Measurements from ENCODE around the gene DNASE1L3. TPM values are rescaled to one million over a fixed set of nuclear protein-coding genes. Genes with fewer than 3 reads are reported as not detected.

Gene DNASE1L3
- total and polyA plus RNA-seq, 2 experiments from 2014 or later: 0.97 to 0.99 TPM

DNA sequence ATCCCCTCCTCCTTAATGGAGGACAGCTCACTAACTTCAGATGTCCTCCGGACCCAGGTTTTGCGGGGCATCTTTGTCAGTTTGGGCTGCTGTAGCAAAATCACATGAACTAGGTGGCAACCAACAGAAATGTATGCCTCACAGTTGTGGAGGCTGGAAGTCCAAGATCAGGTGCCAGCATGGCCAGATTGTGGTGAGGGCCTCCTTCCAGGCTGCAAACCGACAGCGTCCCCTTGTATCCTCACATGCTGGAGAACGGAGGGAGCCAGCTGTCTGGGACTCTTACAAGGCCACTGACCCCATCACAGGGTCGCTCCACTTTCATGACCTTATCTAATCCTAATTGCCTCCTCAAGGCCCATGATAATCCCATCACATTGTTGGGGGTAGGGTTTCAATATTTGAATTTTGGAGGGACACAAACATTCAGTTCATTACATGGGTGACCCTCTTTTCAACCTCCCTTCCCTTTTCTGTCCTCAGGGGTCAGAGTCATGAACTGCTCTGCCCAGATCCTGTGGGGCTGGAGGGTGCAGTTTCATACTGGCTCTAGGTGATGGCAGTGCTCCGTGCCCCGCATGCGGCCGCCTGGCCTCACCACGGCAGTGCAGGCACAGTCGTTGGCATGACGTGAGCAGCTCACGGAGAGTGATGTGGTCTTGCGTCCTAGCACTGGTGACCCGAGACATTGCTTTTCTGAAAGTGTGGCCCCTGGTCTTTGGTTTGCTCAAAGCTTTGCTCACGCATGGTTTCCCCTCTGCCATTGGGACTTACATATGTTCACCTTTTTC lies 58.4 kb downstream of the DNASE1L3 start:
- no peaks in the 10 kb centered on the region for H3K9me2 ChIP-seq (replicated peaks; ENCODE audit: insufficient read depth)
- H3K9me3 ChIP-seq (ENCODE audit: low read depth): no peaks in the 10 kb centered on the region
- H3K4me3 ChIP-seq: no peak overlapping the region
- peaks cover 4% of the 10 kb centered on the region for H3K36me3 ChIP-seq (replicated peaks; ENCODE audit: insufficient read depth, low read depth)
- TF ChIP-seq EZH2 (IDR thresholded peaks at IDR 0.05; ENCODE audit: borderline replicate concordance): no peak
- no peak for TF ChIP-seq CTCF (IDR thresholded peaks at IDR 0.05; ENCODE audit: poor library complexity)
- no peak for TF ChIP-seq EZH2phosphoT487 (IDR thresholded peaks at IDR 0.05; ENCODE audit: low read depth, severe bottlenecking, unreplicated experiment)
- H3K27ac ChIP-seq: no peak overlapping the region
- 88% methylated on average over 17 of the region's 17 CpGs for WGBS (ENCODE audit: low lambda C conversion rate, missing lambda C conversion rate)
- no peaks in the 10 kb centered on the region for H4K20me1 ChIP-seq (ENCODE audit: insufficient read depth, poor library complexity, severe bottlenecking)
- peaks cover 8% of the 10 kb centered on the region for H3K4me1 ChIP-seq (ENCODE audit: insufficient read depth)
- DNase-seq (ENCODE audit: low spot score): no peak
- no peak overlapping the region for H3K4me2 ChIP-seq
- H3K79me2 ChIP-seq: no peaks in the 10 kb centered on the region
- H3K27me3 ChIP-seq: no peaks in the 10 kb centered on the region
- no peak overlapping the region for H2AFZ ChIP-seq

DNA sequence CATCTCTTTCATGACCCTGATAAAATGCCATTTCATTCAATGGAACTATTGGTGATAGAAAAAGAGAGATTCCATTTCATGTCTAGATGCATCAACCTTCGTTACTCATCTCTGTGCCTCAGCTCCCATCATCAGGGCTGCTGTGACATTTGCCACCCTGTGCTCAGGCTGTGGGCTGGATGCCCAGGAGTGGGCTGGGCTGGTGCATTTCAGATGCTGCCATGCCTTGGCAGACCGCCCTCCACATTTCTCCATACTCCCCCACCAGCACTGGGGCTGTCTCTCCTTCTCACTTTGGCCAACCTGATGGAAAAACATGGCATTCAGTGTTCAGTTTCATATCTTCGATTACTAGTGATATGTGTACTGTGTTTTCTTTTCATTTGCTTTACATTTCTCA lies 59.1 kb downstream of the DNASE1L3 start:
- no peaks in the 10 kb centered on the region for H3K79me2 ChIP-seq
- no peak overlapping the region for H3K4me3 ChIP-seq
- H3K9me2 ChIP-seq (replicated peaks; ENCODE audit: insufficient read depth): no peaks in the 10 kb centered on the region
- peaks cover 4% of the 10 kb centered on the region for H3K36me3 ChIP-seq (replicated peaks; ENCODE audit: insufficient read depth, low read depth)
- no peak for DNase-seq (ENCODE audit: low spot score)
- H3K4me1 ChIP-seq (ENCODE audit: insufficient read depth): no peaks in the 10 kb centered on the region
- no peaks in the 10 kb centered on the region for H4K20me1 ChIP-seq (ENCODE audit: insufficient read depth, poor library complexity, severe bottlenecking)
- no peaks in the 10 kb centered on the region for H3K27me3 ChIP-seq
- no peak overlapping the region for H2AFZ ChIP-seq
- WGBS (ENCODE audit: low lambda C conversion rate, missing lambda C conversion rate): 91% methylated on average over 3 of the region's 3 CpGs
- TF ChIP-seq EZH2 (IDR thresholded peaks at IDR 0.05; ENCODE audit: borderline replicate concordance) (no peak), CTCF (IDR thresholded peaks at IDR 0.05; ENCODE audit: poor library complexity) (no peak), EZH2phosphoT487 (IDR thresholded peaks at IDR 0.05; ENCODE audit: low read depth, severe bottlenecking, unreplicated experiment) (no peak)
- no peaks in the 10 kb centered on the region for H3K9me3 ChIP-seq (ENCODE audit: low read depth)
- H3K27ac ChIP-seq: no peak overlapping the region
- H3K4me2 ChIP-seq: no peak overlapping the region

DNA sequence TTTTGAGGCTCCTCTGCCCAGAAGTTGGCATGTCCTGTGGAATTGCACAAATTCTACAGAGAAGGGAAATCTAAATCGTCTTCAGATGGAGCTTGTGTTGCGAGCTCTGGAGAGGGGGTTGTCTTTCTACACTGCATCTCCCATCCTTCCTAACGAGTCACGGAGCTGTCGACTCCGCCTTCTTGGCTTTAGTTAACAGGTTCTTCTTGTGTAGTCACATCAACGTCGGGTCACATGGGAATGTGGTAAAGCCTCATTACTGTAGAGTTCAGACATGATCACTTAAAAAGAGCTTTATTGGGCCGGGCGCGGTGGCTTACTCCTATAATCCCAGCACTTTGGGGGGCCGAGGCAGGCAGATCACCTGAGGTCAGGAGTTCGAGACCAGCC lies 60.0 kb downstream of the DNASE1L3 start:
- Histone ChIP-seq H3K27me3 (no peaks in the 10 kb centered on the region), H3K9me3 (ENCODE audit: low read depth) (no peaks in the 10 kb centered on the region), H3K4me3 (no peak overlapping the region), H3K4me1 (ENCODE audit: insufficient read depth) (no peaks in the 10 kb centered on the region), H3K36me3 (replicated peaks; ENCODE audit: insufficient read depth, low read depth) (peaks cover 4% of the 10 kb centered on the region), H3K4me2 (no peak overlapping the region), H3K27ac (no peak overlapping the region), H4K20me1 (ENCODE audit: insufficient read depth, poor library complexity, severe bottlenecking) (no peaks in the 10 kb centered on the region), H3K79me2 (no peaks in the 10 kb centered on the region), H3K9me2 (replicated peaks; ENCODE audit: insufficient read depth) (no peaks in the 10 kb centered on the region), H2AFZ (no peak overlapping the region)
- no peak for DNase-seq (ENCODE audit: low spot score)
- TF ChIP-seq CTCF (IDR thresholded peaks at IDR 0.05; ENCODE audit: poor library complexity) (no peak), EZH2 (IDR thresholded peaks at IDR 0.05; ENCODE audit: borderline replicate concordance) (no peak), EZH2phosphoT487 (IDR thresholded peaks at IDR 0.05; ENCODE audit: low read depth, severe bottlenecking, unreplicated experiment) (no peak)
- 93% methylated on average over 13 of the region's 13 CpGs for WGBS (ENCODE audit: low lambda C conversion rate, missing lambda C conversion rate)
